Activated B cell treated with CpG ODN at 0.5 μM for 24 hours (primary cell): ENCODE measurements around the gene STUM. TPM values are rescaled to one million over a fixed set of nuclear protein-coding genes. Genes with fewer than 3 reads are reported as not detected.
"Not testable (repeated sequence)": the region's sequence is repeated elsewhere in the genome, so short reads cannot be mapped to it uniquely, and the experiment has no call there.

Source experiments
- ATAC-seq: fragments of 200-7000 bp; cut with Tn5 transposase; one replicate; pipeline ENCODE4 v1.10.0; 2021; ENCODE audit warnings: low read depth, mild to moderate bottlenecking, moderate library complexity
- CTCF ChIA-PET: fragments of 350-600 bp; sonication (Branson Sonifier 250); formaldehyde crosslinking; loops from one replicate; lab custom pipeline; 2021; ENCODE audit warnings: antibody characterized with exemption; lab: Charles Lee
- POLR2A ChIA-PET: fragments of 350-600 bp; sonication (Branson Sonifier 250); formaldehyde crosslinking; loops from one replicate; lab custom pipeline; 2021; ENCODE audit warnings: antibody characterized with exemption; lab: Charles Lee
- DNase-seq: peaks from one replicate; pipeline ENCODE4 v3.0.0; 2022
- H3K27ac Mint-ChIP-seq: one replicate; pipeline ENCODE4 v1.8.0; 2020; ENCODE audit warnings: mixed read lengths
- H3K27me3 Mint-ChIP-seq: one replicate; pipeline ENCODE4 v1.8.0; 2021; ENCODE audit warnings: mixed read lengths
- H3K36me3 Mint-ChIP-seq: one replicate; pipeline ENCODE4 v1.8.0; 2021; ENCODE audit warnings: low read depth, mixed read lengths
- H3K4me1 Mint-ChIP-seq: one replicate; pipeline ENCODE4 v1.8.0; 2021; ENCODE audit warnings: mixed read lengths
- H3K4me3 Mint-ChIP-seq: one replicate; pipeline ENCODE4 v1.8.0; 2020; ENCODE audit warnings: mild to moderate bottlenecking, mixed read lengths
- H3K9me3 Mint-ChIP-seq: one replicate; pipeline ENCODE4 v1.8.0; 2020; ENCODE audit warnings: mixed read lengths
- CTCF ChIP-seq: fragments of 200-600 bp; IDR thresholded peaks from one replicate; pipeline ENCODE4 v1.8.0; 2022; ENCODE audit warnings: antibody characterized with exemption, mild to moderate bottlenecking
- intact Hi-C: fragments of 100-400 bp; cut with micrococcal nuclease; formaldehyde crosslinking; loops from one replicate; pipeline ENCODE4 v1.15.1; 2024
- total RNA-seq: library from RNA; stranded (reverse); gene quantifications from 2 replicates; pipeline ENCODE4 v1.2.3, GENCODE V29; 2022

Gene STUM
- total RNA-seq, 1 donor from 2014 or later = 0.33 TPM

GRCh38 chr1:226609836-226610455 lies 61.4 kb downstream of the STUM start:
- intact Hi-C loops = no loop called here
- Mint-ChIP-seq H3K4me1 (no peaks in the 10 kb centered on the region), H3K9me3 (no peaks in the 10 kb centered on the region), H3K27me3 (peaks cover 5% of the 10 kb centered on the region), H3K36me3 (no peaks in the 10 kb centered on the region), H3K4me3 (no peak overlapping the region), H3K27ac (no peak overlapping the region)
- ChIA-PET CTCF (interaction anchor here (1.0 to 2.4 kb wide), 4 partner anchors 24 to 218 kb away, joined by 3 to 9 read pairs (median 4); partner anchors contain the start of gene STUM), POLR2A (no interaction called here)
- TF ChIP-seq CTCF = no peak
- DNase-seq (no peak), ATAC-seq (no peak)

GRCh38 chr1:226610671-226611070 lies 62.1 kb downstream of the STUM start:
- ATAC-seq (no peak), DNase-seq (no peak)
- Mint-ChIP-seq H3K9me3 (no peaks in the 10 kb centered on the region), H3K36me3 (no peaks in the 10 kb centered on the region), H3K27ac (no peak overlapping the region), H3K27me3 (peaks cover 5% of the 10 kb centered on the region), H3K4me3 (no peak overlapping the region), H3K4me1 (no peaks in the 10 kb centered on the region)
- CTCF ChIA-PET = interaction anchor here (1.0 to 2.4 kb wide), 2 partner anchors 23 to 64 kb away, joined by 3 to 9 read pairs; no protein-coding TSS in a partner anchor
- intact Hi-C loops = no loop called here
- TF ChIP-seq CTCF = no peak
- POLR2A ChIA-PET = no interaction called here

GRCh38 chr1:226611301-226611700 lies 62.7 kb downstream of the STUM start:
- intact Hi-C loops = no loop called here
- no peaks in the 10 kb centered on the region for H3K4me1 Mint-ChIP-seq
- ATAC-seq (no peak), DNase-seq (no peak)
- no peak overlapping the region for H3K4me3 Mint-ChIP-seq
- POLR2A ChIA-PET = no interaction called here
- no peaks in the 10 kb centered on the region for H3K9me3 Mint-ChIP-seq
- H3K27ac Mint-ChIP-seq = no peak overlapping the region
- H3K27me3 Mint-ChIP-seq = peaks cover 5% of the 10 kb centered on the region
- no peaks in the 10 kb centered on the region for H3K36me3 Mint-ChIP-seq
- CTCF ChIA-PET = no interaction called here
- TF ChIP-seq CTCF = no peak

GRCh38 chr1:226611980-226612379 lies 63.4 kb downstream of the STUM start:
- H3K9me3 Mint-ChIP-seq, H3K4me1 Mint-ChIP-seq, H3K4me3 Mint-ChIP-seq, DNase-seq, POLR2A ChIA-PET, H3K27me3 Mint-ChIP-seq, H3K27ac Mint-ChIP-seq, ATAC-seq, intact Hi-C loops, H3K36me3 Mint-ChIP-seq: not testable (repeated sequence)
- CTCF ChIA-PET = interaction anchor here (2.3 kb wide), 1 partner anchor 14 kb away, joined by 9 read pairs; no protein-coding TSS in a partner anchor

GRCh38 chr1:226615876-226616275 lies 67.3 kb downstream of the STUM start:
- Mint-ChIP-seq H3K27me3 (no peaks in the 10 kb centered on the region), H3K4me3 (no peak overlapping the region), H3K27ac (no peak overlapping the region), H3K4me1 (no peaks in the 10 kb centered on the region), H3K36me3 (no peaks in the 10 kb centered on the region), H3K9me3 (no peaks in the 10 kb centered on the region)
- ChIA-PET POLR2A (interaction anchor here (0.7 kb wide), 1 partner anchor 10 kb away, joined by 5 read pairs; no protein-coding TSS in a partner anchor), CTCF (no interaction called here)
- no peak for ATAC-seq
- no peak for TF ChIP-seq CTCF
- DNase-seq = no peak
- intact Hi-C loops = no loop called here
